NCI-H82 treated with DMSO at 0.1 percent for 48 hours (cell line): Measurements from ENCODE around the gene HTT.

Experiments
- DNase-seq: peaks from one replicate; lab custom pipeline; 2025; ENCODE audit not compliant: unreplicated experiment; lab: John Stamatoyannopoulos, UW

The HTT gene

GRCh38 chr4:3198906-3199305, 124.4 kb downstream of the HTT start:
- no peak for DNase-seq

DNA sequence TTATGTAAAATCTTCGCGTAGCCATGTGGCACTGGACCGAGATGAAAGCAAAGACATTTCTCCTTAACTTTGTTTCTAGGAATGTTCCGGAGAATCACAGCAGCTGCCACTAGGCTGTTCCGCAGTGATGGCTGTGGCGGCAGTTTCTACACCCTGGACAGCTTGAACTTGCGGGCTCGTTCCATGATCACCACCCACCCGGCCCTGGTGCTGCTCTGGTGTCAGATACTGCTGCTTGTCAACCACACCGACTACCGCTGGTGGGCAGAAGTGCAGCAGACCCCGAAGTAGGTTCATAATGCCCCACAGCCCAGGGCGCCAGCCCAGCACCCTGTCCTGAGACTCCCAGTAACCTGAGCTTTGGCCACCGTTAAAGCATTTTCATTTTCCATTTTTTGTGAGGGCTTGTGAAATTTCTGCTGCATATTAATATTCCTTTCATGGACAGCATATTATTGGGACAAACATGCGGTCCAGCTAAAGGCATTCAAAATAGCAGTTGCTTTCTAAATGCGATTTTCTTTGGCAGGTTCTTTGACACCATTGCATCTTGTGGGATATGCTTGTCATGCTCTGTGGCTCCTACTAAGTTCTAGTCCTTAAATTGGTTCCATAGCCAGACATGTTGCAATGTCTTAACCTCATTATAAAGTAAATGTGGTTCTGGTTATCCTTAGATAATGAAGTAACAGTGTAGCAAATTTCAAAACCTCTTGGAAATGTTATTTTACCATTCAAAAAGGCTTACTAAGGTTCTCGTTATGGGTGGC, 125.4 kb downstream of the HTT start:
- no peak for DNase-seq

- DNase-seq: no peak
These were observed 126.1 kb downstream of the HTT start for GRCh38 chr4:3200423-3201090.

DNA sequence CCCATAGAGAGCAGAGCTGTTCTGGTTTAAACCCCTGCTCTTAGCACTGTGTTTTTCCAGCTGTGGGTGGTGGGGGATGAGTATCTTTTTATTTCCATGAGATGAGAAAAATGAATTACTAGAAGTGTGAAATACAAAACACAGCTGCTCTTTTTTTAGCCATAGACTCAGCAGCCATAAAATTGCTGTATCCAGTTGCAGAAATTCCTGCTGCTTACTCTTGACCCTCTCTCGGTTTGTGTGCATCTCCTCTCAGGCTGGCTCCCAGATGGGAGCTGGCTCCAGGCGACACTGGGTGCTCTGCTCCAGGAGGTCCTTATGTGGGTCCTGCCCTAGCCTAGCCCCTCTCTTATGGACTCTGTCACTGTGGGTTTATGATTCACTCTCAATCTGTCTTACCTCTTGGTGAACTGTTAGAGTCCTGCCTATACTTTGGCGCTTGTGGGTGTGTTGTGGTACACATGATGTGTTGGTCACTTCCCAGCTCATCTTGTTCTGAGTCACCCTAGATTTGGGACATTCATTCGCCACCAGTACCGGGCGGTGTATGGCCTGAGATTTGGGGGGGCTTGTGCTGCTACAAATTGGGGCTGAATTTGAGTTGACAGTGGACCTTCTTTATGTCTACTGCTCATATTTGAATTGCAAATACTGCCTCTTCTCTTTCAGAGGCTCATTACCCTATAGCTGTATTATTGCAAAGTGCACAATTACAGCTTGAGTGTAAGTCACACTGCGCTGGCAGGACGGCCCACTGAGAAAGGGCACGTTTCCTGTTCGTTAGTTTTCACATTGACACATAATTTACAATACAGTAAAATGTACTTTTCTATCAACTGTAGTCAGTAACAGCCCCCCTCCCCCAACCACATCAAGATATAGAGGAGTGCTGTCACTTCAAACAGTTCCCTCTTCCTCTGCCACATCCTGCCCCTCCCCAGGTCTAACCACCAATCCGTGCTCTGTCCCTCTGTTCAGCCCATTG, 127.5 kb downstream of the HTT start:
- DNase-seq: no peak

DNA sequence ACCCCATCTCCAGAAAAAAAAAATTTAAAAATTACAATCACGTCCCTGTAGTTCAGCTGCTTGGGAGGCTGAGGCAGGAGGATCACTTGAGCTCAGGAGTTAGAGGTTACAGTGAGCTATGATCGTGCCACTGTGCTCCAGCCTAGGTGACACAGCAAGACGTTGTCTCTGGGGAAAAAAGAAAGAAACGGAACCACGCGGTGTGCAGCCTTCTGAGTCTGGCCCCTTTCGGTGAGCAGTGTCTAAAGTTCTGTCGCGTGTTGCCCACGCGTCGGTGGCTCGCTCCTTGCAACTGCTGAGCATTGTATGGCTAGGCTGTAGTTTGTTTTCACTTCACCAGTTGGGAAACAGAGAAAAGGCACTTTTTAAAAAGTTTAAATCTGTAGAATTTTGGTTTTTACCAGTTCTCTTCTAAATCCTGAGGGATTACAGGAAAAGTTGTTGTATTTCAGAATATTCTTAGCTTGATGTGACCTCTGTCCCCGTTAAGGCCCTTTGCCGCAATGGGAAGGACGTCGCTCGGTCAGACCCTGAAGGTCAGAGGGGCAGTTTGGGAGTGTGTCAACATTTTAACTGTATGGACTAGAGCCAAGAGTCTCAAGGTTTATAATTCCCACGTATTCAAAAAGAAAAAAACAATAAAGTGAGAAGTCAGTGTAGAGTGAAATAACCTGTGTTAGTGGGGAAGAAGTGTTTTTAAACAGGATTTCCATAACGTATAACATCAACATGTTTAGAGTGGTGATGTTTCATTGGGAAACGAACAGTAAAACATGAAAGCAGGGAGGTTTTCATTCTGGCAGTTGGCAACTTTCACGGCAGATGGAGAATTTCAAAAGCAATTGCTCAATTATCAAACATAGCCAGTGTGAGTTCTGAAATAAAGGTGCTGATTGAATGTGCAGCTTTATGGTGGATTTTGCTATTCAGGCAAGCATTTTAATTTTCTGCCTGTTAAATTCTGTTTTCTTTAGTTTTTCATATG, 128.6 kb downstream of the HTT start:
- DNase-seq: no peak

DNA sequence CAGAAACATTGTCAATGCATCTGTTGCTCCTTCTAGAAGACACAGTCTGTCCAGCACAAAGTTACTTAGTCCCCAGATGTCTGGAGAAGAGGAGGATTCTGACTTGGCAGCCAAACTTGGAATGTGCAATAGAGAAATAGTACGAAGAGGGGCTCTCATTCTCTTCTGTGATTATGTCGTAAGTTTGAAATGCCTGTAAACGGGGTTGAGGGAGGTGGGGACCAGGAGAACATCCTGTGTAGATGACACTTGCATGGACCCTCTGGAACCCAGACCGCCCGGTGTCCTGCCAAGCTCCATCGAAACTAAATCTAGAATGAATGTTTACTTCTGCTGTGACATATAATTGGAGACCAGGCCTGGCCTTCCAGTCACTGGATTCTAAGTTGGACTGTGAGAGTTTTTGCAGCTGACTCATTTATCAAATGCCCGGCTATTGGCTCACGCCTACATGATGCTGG, 129.5 kb downstream of the HTT start:
- no peak for DNase-seq

DNA sequence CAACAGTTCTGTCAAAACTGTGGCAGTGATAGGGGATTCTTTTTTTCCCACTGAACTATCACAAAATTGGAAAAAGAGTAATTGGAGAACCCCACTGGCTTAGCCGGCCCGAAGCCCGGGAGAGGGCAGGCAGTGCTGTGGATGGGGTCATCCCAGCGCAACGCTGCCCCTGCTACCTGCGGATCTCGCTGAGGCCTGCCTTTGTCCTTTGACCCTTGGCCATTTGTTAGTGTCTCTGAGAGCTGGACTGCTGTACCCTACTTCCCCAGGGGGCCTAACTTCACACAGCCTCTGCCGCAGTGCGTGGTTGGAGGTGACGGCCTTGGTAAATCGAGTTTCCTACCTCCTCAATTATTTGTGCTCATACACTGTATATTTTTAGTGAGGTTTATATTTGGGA, 131.5 kb downstream of the HTT start:
- no peak for DNase-seq

GRCh38 chr4:3206439-3207100, 132.1 kb downstream of the HTT start:
- DNase-seq: no peak

- DNase-seq: no peak
These were observed 133.1 kb downstream of the HTT start for GRCh38 chr4:3207531-3208037.

DNA sequence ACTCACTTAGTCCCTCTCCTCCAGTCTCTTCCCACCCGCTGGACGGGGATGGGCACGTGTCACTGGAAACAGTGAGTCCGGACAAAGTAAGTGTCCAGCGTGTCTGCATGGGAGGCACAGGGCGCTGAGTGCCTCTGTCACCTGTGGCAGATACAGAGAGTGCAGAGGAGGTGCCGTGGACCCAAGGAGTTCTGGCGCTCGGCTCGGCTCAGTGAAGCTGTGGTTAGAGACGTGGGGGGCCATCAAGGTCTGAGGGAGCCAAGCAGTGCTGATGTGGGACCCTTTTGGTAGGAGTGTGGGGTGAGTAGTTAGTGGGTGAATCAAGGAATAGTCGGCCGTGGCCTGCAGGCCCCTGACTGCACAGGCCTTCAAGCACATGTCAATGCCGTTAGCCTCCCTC, 134.3 kb downstream of the HTT start:
- DNase-seq: no peak

GRCh38 chr4:3209551-3210325, 135.3 kb downstream of the HTT start:
- no peak for DNase-seq

DNA sequence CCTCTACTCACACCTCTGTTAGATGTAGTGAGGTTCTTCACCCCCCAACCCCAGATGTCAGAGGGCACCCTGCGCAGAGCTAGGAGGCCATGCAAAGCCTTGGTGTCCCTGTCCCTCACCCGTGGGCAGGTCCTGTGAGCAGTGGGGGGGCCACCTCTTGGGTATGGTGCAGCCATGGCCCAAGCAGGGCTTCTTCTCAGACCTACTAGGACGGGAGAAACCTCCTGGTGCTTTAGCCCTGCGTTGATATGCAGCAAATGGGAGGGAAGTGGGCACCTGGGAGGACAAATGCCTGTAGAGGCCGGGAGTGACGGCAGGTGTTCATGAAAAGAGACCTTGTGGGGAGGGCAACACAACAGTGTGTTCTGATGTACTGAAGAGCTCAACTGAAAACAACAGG, 136.0 kb downstream of the HTT start:
- DNase-seq: no peak

GRCh38 chr4:3211866-3212265, 137.4 kb downstream of the HTT start:
- DNase-seq: no peak

DNA sequence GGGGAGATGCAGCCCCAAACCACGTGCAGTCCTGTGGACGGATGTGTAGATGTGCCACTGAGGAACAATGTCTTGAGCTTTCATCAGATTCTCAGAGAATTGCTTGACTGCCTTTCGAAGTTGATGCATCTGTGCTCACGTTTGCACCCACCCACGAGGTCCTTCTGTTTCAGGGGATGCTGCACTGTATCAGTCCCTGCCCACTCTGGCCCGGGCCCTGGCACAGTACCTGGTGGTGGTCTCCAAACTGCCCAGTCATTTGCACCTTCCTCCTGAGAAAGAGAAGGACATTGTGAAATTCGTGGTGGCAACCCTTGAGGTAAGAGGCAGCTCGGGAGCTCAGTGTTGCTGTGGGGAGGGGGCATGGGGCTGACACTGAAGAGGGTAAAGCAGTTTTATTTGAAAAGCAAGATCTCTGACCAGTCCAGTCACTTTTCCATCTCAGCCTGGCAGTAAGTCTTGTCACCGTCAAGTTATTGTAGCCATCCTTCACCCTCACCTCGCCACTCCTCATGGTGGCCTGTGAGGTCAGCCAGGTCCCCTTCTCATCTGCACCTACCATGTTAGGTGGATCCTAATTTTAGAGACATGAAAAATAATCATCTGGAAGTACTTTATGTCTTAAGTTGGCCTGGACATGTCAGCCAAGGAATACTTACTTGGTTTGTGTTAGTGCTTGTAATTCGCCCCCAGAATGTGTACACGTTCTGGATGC, 138.1 kb downstream of the HTT start:
- DNase-seq: no peak

DNA sequence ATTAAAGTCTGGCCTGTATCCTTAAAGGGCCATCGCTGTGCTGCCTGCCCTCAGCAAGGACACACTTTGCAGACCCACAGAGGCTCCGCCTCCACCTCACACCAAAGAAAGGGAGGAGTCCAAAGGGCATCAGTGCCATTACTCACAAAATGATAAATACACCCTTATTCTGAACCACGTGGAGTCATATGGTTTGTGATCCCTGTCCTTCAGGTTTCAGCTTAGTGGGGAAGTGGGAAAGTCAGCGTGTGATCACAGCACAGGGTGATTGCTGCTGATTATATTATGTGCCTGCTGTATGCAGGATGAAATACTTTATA, 138.6 kb downstream of the HTT start:
- no peak for DNase-seq

- DNase-seq: no peak
These were observed 139.3 kb downstream of the HTT start for GRCh38 chr4:3213661-3214250.

DNA sequence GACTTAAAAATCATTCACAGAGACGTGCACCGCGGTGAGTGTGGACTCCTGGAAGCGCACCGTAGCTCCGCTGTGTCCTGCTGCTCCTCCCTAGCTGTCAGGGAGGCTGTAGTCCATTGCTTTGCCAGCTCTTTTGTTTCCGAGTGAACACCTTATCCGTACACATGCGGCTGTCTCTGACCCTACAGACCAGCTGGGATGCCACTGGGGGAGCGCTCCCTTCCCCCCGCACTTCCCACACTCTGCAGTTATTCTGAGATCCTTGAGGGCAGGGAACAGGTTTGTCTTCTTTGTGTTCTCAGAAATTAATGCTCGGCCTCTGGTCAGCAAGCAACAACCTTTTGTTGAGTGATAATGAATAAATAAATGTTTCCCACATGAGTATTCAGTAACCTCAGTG, 140.8 kb downstream of the HTT start:
- no peak for DNase-seq

- DNase-seq: no peak
These were observed 141.3 kb downstream of the HTT start for GRCh38 chr4:3215733-3216132.
